ENCODE data around the gene C11orf87. TPM values are rescaled to one million over a fixed set of nuclear protein-coding genes. Genes with fewer than 3 reads are reported as not detected.
A peak's percentile ranks its signal among the peaks of the same experiment; 100 is the strongest.

C11orf87 gene
- total and polyA plus RNA-seq, 2 of the 13 experiments (the other 11 are each of a cell fraction or from before 2014, with no cell fraction given): not detected

DNA sequence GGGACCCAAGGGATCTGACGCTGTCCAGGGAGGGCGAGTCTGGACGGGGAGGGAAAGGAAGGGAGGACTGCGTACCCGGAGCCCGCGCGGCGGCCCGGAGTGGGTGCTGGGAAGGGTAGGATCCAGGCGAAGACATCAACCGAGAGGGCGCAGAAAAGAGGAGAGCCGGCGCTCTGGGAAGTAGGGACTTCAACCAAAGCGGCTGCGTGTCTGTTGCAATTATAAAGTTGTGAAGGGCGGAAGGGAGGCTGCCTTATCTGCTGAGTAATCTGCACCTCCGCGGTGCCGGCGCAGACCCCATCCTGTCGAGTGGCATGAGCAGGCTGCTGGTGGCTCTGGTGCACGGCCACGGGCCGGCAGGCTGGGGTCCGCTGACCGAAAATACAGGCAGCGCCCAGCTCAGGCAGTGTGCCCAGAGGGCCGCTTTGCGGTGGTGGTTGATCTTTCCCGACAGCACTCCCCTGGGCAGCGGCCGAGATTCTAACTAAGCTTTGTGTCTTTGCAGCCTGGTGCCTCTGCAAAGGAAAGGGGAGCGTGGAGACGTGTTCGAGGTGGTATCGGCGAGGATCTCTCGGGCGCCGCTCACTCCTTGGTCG is 978 bp downstream of the C11orf87 start:
- no peak for TF ChIP-seq HOXD1 (CRISPR knock-in tag; IDR thresholded peaks at IDR 0.05)
- TF ChIP-seq, protein P1, sequence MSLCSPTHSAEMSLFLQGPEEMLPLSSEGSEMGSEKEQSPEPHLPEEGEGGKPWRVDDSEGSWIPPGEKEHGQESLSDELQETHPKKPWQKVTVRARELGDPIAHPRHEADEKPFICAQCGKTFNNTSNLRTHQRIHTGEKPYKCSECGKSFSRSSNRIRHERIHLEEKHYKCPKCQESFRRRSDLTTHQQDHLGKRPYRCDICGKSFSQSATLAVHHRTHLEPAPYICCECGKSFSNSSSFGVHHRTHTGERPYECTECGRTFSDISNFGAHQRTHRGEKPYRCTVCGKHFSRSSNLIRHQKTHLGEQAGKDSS (CRISPR knock-in tag; IDR thresholded peaks at IDR 0.05; ENCODE audit: borderline replicate concordance, low read depth): no peak
- TF ChIP-seq, protein P2, sequence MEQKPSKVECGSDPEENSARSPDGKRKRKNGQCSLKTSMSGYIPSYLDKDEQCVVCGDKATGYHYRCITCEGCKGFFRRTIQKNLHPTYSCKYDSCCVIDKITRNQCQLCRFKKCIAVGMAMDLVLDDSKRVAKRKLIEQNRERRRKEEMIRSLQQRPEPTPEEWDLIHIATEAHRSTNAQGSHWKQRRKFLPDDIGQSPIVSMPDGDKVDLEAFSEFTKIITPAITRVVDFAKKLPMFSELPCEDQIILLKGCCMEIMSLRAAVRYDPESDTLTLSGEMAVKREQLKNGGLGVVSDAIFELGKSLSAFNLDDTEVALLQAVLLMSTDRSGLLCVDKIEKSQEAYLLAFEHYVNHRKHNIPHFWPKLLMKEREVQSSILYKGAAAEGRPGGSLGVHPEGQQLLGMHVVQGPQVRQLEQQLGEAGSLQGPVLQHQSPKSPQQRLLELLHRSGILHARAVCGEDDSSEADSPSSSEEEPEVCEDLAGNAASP (CRISPR knock-in tag; IDR thresholded peaks at IDR 0.05; ENCODE audit: borderline replicate concordance): no peak
- no peak for TF ChIP-seq ZNF432 (CRISPR knock-in tag; IDR thresholded peaks at IDR 0.05; ENCODE audit: borderline replicate concordance)
- Histone ChIP-seq H3K27ac (ENCODE audit: extremely low read length, insufficient read depth, low read length) (no peak overlapping the region), H3K4me3 (replicated peaks in 1 of 3; ENCODE audit: insufficient read depth in 1 of 3, low read depth in 2 of 3, low read length in 3 of 3) (no peak overlapping the region), H3K36me3 (replicated peaks in 1 of 2; ENCODE audit: control insufficient read depth in 1 of 2, insufficient read depth in 2 of 2, low read length in 2 of 2) (no peaks in the 10 kb centered on the region), H3K4me2 (ENCODE audit: low read depth, low read length) (no peak overlapping the region), H3K4me1 (ENCODE audit: insufficient read depth, low read length) (no peaks in the 10 kb centered on the region), H3K79me2 (ENCODE audit: insufficient read depth, low read length) (no peaks in the 10 kb centered on the region), H2AFZ (ENCODE audit: low read length) (no peak overlapping the region), H3K9me3 (ENCODE audit: low read length) (no peaks in the 10 kb centered on the region), H3K27me3 (ENCODE audit: control insufficient read depth in 1 of 2, insufficient read depth in 2 of 2, low read length in 2 of 2) (no peaks in the 10 kb centered on the region), H3K9ac (ENCODE audit: insufficient read depth, low read depth, low read length) (no peak overlapping the region), H4K20me1 (ENCODE audit: insufficient read depth, low read length) (no peaks in the 10 kb centered on the region)
- POLR2A ChIA-PET: no interaction called here
- CTCF ChIA-PET (ENCODE audit: low intra/inter-chr PET ratio, low total read pairs): no interaction called here
- BruUV-seq (replicated peaks): no TSS peak
- FAIRE-seq (no peak), ATAC-seq (peak; percentile 49), DNase-seq (ENCODE audit: low spot score) (no peak)
- in situ Hi-C loops (cut with HindIII; ENCODE audit: extremely low pct_ligation_motif_present, low pct_unique_long_range_greater_than_20kb): no loop called here
- 24% methylated on average over 27 of the region's 43 CpGs for WGBS (ENCODE audit: low lambda C conversion rate)
- intact Hi-C loops (cut with micrococcal nuclease; ENCODE audit: unreplicated experiment): no loop called here
